CD14-positive monocyte (primary cell): ENCODE measurements around the gene SLC27A4. TPM values are rescaled to one million over a fixed set of nuclear protein-coding genes. Genes with fewer than 3 reads are reported as not detected.

Experiments used
- DNase-seq, 3 donors: peaks; one replicate each; pipeline ENCODE4 v3.0.0-alpha.2; 2011 to 2022
- H2AFZ ChIP-seq: 2 replicates; pipeline ENCODE4 v1.6.0; 2012; ENCODE audit warnings: mild to moderate bottlenecking, low read depth, low read length, inconsistent platforms; ENCODE audit not compliant: insufficient read depth, poor library complexity, severe bottlenecking
- H3K27ac ChIP-seq, 2 donors: 1 replicate in 1 of 2; 2 replicates in 1 of 2; pipeline ENCODE4 v1.5.1; 2012 to 2013; ENCODE audit warnings: low read length in 2 of 2, control low read depth in 1 of 2, inconsistent platforms in 1 of 2, low read depth in 1 of 2, mild to moderate bottlenecking in 1 of 2
- H3K27me3 ChIP-seq, 2 donors: one replicate each; pipeline versions ENCODE4 v1.6.0 to v1.6.1; 2011 to 2013; ENCODE audit warnings: low read length in 2 of 2; ENCODE audit not compliant: control insufficient read depth in 2 of 2, insufficient read depth in 2 of 2
- H3K36me3 ChIP-seq, 2 donors: replicated peaks in 1 of 2; 1 replicate in 1 of 2; 2 replicates in 1 of 2; pipeline versions ENCODE4 v1.5.1 to v1.6.1; 2012 to 2013; ENCODE audit warnings: low read length in 2 of 2, control low read depth in 1 of 2, inconsistent platforms in 1 of 2, mild to moderate bottlenecking in 1 of 2; ENCODE audit not compliant: insufficient read depth in 2 of 2, control insufficient read depth in 1 of 2
- H3K4me1 ChIP-seq, 2 donors: 1 replicate in 1 of 2; 2 replicates in 1 of 2; pipeline versions ENCODE4 v1.5.1 to v1.6.1; 2012 to 2013; ENCODE audit warnings: low read length in 2 of 2, control low read depth in 1 of 2, inconsistent platforms in 1 of 2, mild to moderate bottlenecking in 1 of 2, moderate library complexity in 1 of 2; ENCODE audit not compliant: insufficient read depth in 2 of 2, control insufficient read depth in 1 of 2
- H3K4me2 ChIP-seq: replicated peaks from 2 replicates; pipeline ENCODE3; 2012; ENCODE audit warnings: low read length, moderate library complexity, mild to moderate bottlenecking; ENCODE audit not compliant: poor library complexity, severe bottlenecking; ENCODE audit errors: extremely low read depth
- H3K4me3 ChIP-seq, 3 experiments: fragments of 200-600 bp in 1 of 3; sonication (generic) in 1 of 3; replicated peaks in 1 of 3; 1 replicate in 2 of 3; 2 replicates in 1 of 3; pipeline ENCODE4 v1.5.1; 2011 to 2013; ENCODE audit warnings: low read length in 3 of 3, mild to moderate bottlenecking in 3 of 3, control low read depth in 2 of 3, low read depth in 2 of 3, inconsistent platforms in 1 of 3, moderate library complexity in 1 of 3
- H3K79me2 ChIP-seq: 2 replicates; pipeline ENCODE4 v1.6.0; 2012; ENCODE audit warnings: mild to moderate bottlenecking, control low read depth, inconsistent platforms, low read length, moderate library complexity; ENCODE audit not compliant: insufficient read depth
- H3K9ac ChIP-seq: 2 replicates; pipeline ENCODE4 v1.6.0; 2017; ENCODE audit warnings: low read length, mild to moderate bottlenecking; ENCODE audit not compliant: insufficient read depth, poor library complexity, severe bottlenecking
- H3K9me3 ChIP-seq, 2 donors: replicated peaks in 1 of 2; 1 replicate in 1 of 2; 2 replicates in 1 of 2; pipeline versions ENCODE4 v1.5.1 to v1.6.1; 2012 to 2013; ENCODE audit warnings: low read length in 2 of 2, control low read depth in 1 of 2; ENCODE audit not compliant: control insufficient read depth in 1 of 2, insufficient read depth in 1 of 2
- H4K20me1 ChIP-seq: 2 replicates; pipeline ENCODE4 v1.6.0; 2012; ENCODE audit warnings: mild to moderate bottlenecking, low read length, control low read depth, moderate library complexity; ENCODE audit not compliant: insufficient read depth
- H3K27ac Mint-ChIP-seq, 7 donors: one replicate each; pipeline ENCODE4 v1.8.0; 2020; ENCODE audit warnings: mild to moderate bottlenecking in 7 of 7, mixed read lengths in 7 of 7, moderate library complexity in 6 of 7, inconsistent platforms in 2 of 7
- H3K27me3 Mint-ChIP-seq, 3 donors: one replicate each; pipeline ENCODE4 v1.8.0; 2021 to 2022; ENCODE audit warnings: low read depth in 3 of 3, mild to moderate bottlenecking in 3 of 3, mixed read lengths in 3 of 3, moderate library complexity in 3 of 3, inconsistent platforms in 1 of 3
- H3K36me3 Mint-ChIP-seq, 2 donors: one replicate each; pipeline ENCODE4 v1.8.0; 2020; ENCODE audit warnings: mixed read lengths in 2 of 2, inconsistent platforms in 1 of 2, mild to moderate bottlenecking in 1 of 2
- H3K4me1 Mint-ChIP-seq: one replicate; pipeline ENCODE4 v1.8.0; 2020; ENCODE audit warnings: mild to moderate bottlenecking, mixed read lengths
- H3K4me3 Mint-ChIP-seq, 2 donors: one replicate each; pipeline ENCODE4 v1.8.0; 2020; ENCODE audit warnings: mild to moderate bottlenecking in 2 of 2, mixed read lengths in 2 of 2, moderate library complexity in 1 of 2
- H3K9me3 Mint-ChIP-seq, 7 donors: one replicate each; pipeline ENCODE4 v1.8.0; 2020 to 2022; ENCODE audit warnings: mixed read lengths in 7 of 7, mild to moderate bottlenecking in 6 of 7, moderate library complexity in 6 of 7, inconsistent platforms in 2 of 7
- CTCF ChIP-seq: fragments of 200-600 bp; IDR thresholded peaks from one replicate; pipeline ENCODE4 v1.8.0; 2022; ENCODE audit warnings: antibody characterized with exemption, mild to moderate bottlenecking
- WGBS: methylation state at CpG from one replicate; pipeline ENCODE4 v1.1.5; 2013; ENCODE audit warnings: missing lambda C conversion rate; ENCODE audit not compliant: insufficient coverage; 5-methylcytosine and 5-hydroxymethylcytosine counted together
- intact Hi-C, 2 donors: fragments of 100-400 bp; cut with micrococcal nuclease; formaldehyde crosslinking; loops; one replicate each; pipeline versions ENCODE4 v1.15.0 to v1.15.1; 2023
- polyA plus RNA-seq, 3 donors: library from polyadenylated mRNA; depleted of rRNA in 1 of 3; unstranded in 2 of 3; stranded (reverse) in 1 of 3; fragments of 300-500 nt in 2 of 3; fragments of >200 nt in 1 of 3; fragmentation: Illumina TruSeq in 2 of 3; gene quantifications; 1 replicate in 2 of 3; 2 replicates in 1 of 3; pipeline ENCODE4 v1.2.3, GENCODE V29; 2012 to 2021

SLC27A4 gene
- polyA plus RNA-seq, 3 donors, result 6.8 to 8.9 (median 6.8) TPM

GRCh38 chr9:128293091-128293490 lies 47.2 kb upstream of the SLC27A4 start:
- Histone ChIP-seq H3K4me3 (no peak overlapping the region), H3K4me2 (no peak overlapping the region), H3K27ac (no peak overlapping the region), H3K79me2 (no peaks in the 10 kb centered on the region), H3K4me1 (no peaks in the 10 kb centered on the region), H3K36me3 (no peaks in the 10 kb centered on the region), H3K9ac (no peak overlapping the region), H2AFZ (no peak overlapping the region), H3K9me3 (no peaks in the 10 kb centered on the region), H3K27me3 (no peaks in the 10 kb centered on the region), H4K20me1 (no peaks in the 10 kb centered on the region)
- WGBS, result 100% methylated on average over 1 of the region's 4 CpGs
- Mint-ChIP-seq H3K4me3 (no peak overlapping the region), H3K9me3 (no peaks in the 10 kb centered on the region), H3K36me3 (peaks cover 3 to 15% of the 10 kb centered on the region in 2 donors), H3K4me1 (no peaks in the 10 kb centered on the region), H3K27me3 (no peaks in the 10 kb centered on the region), H3K27ac (no peak overlapping the region)
- DNase-seq, result no peak
- intact Hi-C loops, result loop anchor here in 1 of 2 donors (10.0 kb wide), 1 partner anchor 122 kb away; no protein-coding TSS in a partner anchor
- TF ChIP-seq CTCF, result no peak

GRCh38 chr9:128294142-128294541 lies 46.2 kb upstream of the SLC27A4 start:
- no peak for TF ChIP-seq CTCF
- no peaks in the 10 kb centered on the region for H3K36me3 ChIP-seq
- H4K20me1 ChIP-seq, result no peaks in the 10 kb centered on the region
- DNase-seq, result no peak
- no peak overlapping the region for H2AFZ ChIP-seq
- H3K9me3 ChIP-seq, result no peaks in the 10 kb centered on the region
- H3K79me2 ChIP-seq, result no peaks in the 10 kb centered on the region
- Mint-ChIP-seq H3K4me3 (no peak overlapping the region), H3K4me1 (no peaks in the 10 kb centered on the region), H3K27me3 (no peaks in the 10 kb centered on the region), H3K9me3 (no peaks in the 10 kb centered on the region), H3K27ac (no peak overlapping the region), H3K36me3 (peaks cover 0 to 7% of the 10 kb centered on the region in 2 donors)
- H3K4me3 ChIP-seq, result no peak overlapping the region
- H3K4me2 ChIP-seq, result no peak overlapping the region
- no peaks in the 10 kb centered on the region for H3K4me1 ChIP-seq
- no peaks in the 10 kb centered on the region for H3K27me3 ChIP-seq
- H3K9ac ChIP-seq, result no peak overlapping the region
- 94% methylated on average over 2 of the region's 4 CpGs for WGBS
- intact Hi-C loops, result loop anchor here in 1 of 2 donors (10.0 kb wide), 1 partner anchor 121 kb away; no protein-coding TSS in a partner anchor
- no peak overlapping the region for H3K27ac ChIP-seq
